Ovary (tissue), 3 donors: ENCODE data around the gene PPP1R1C.

Source experiments
- EP300 ChIP-seq: sonication (generic); formaldehyde crosslinking; IDR thresholded peaks from one replicate; pipeline ENCODE4 v1.6.1; 2017; ENCODE audit warnings: antibody characterized with exemption
- POLR2A ChIP-seq: fragments of 450-650 bp; IDR thresholded peaks from one replicate; pipeline ENCODE4 v1.6.1; 2017; ENCODE audit warnings: antibody characterized with exemption, mild to moderate bottlenecking, moderate library complexity
- TF ChIP-seq, protein P1 (sequence below), 3 donors: fragments of 450-650 bp in 2 of 3; fragments of 200-600 bp in 1 of 3; IDR thresholded peaks; one replicate each; pipeline versions ENCODE4 v1.5.1 to v1.8.0; 2016 to 2022; ENCODE audit warnings: antibody characterized with exemption in 3 of 3, mild to moderate bottlenecking in 1 of 3
- donor health status: DM: no; HTN: no; CAD: no.

DNA sequence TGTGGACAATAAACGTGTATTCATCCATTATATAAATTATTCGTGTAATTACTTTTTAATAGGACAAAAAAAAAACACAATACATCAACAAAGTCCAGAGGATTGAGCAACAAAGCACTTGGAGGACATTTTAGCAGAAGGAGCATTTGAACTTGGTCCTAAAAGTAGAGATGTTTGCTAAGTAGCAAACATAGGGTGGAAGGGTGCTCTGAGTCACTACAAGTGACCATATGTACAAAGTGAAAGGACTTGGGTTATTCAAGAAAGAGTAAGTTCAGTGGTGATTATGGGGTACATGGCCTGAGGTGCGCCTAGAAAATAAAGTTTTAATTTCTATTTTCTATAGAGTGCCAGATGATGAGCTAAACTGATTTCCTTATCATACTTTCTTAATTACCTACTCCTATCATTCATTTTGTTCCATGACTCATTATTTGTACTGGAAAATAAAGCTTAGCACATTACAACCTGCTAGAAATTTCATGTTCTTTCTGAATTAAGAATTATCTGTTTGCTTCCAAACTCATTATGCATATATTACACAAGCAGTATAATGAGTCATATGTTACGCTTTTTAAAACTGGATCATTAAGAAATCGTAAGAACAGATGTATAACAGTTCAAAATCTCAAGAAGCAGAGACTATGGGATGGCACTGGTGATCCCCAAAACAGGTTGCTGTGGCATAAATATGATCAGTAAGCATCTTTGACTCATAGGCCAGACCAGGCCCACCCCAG lies 13.1 kb upstream of the PPP1R1C start:
- TF ChIP-seq, protein P1, sequence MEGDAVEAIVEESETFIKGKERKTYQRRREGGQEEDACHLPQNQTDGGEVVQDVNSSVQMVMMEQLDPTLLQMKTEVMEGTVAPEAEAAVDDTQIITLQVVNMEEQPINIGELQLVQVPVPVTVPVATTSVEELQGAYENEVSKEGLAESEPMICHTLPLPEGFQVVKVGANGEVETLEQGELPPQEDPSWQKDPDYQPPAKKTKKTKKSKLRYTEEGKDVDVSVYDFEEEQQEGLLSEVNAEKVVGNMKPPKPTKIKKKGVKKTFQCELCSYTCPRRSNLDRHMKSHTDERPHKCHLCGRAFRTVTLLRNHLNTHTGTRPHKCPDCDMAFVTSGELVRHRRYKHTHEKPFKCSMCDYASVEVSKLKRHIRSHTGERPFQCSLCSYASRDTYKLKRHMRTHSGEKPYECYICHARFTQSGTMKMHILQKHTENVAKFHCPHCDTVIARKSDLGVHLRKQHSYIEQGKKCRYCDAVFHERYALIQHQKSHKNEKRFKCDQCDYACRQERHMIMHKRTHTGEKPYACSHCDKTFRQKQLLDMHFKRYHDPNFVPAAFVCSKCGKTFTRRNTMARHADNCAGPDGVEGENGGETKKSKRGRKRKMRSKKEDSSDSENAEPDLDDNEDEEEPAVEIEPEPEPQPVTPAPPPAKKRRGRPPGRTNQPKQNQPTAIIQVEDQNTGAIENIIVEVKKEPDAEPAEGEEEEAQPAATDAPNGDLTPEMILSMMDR (IDR thresholded peaks at IDR 0.05) = no peak
- TF ChIP-seq EP300 = no peak
- no peak for TF ChIP-seq POLR2A
